HG02642 (cell line): ENCODE results near the gene GRB10.
"Not testable (repeated sequence)": the region's sequence is repeated elsewhere in the genome, so short reads cannot be mapped to it uniquely, and the experiment has no call there.

Source experiments
- ATAC-seq: cut with Tn5 transposase; IDR thresholded peaks from one replicate; pipeline ENCODE4 v1.9.1; 2021; ENCODE audit warnings: mild to moderate bottlenecking; ENCODE audit not compliant: unreplicated experiment, poor library complexity

GRB10 gene

GRCh38 chr7:50564640-50565558, 217.8 kb downstream of the GRB10 start, which contains the start of gene DDC:
Gene DDC (minus strand): TSS chr7:50565405. CDS start chr7:50544085, 21,320 bp downstream.
- no peak for ATAC-seq

- no peak for ATAC-seq
Measured at GRCh38 chr7:50564171-50564570, 218.5 kb downstream of the GRB10 start.

GRCh38 chr7:50562136-50562535, 220.6 kb downstream of the GRB10 start:
- ATAC-seq, result no peak

- ATAC-seq, result no peak
Measured at GRCh38 chr7:50560865-50561351, 221.8 kb downstream of the GRB10 start.

GRCh38 chr7:50559881-50560280, 222.8 kb downstream of the GRB10 start:
- ATAC-seq, result no peak

GRCh38 chr7:50558294-50559053, 224.2 kb downstream of the GRB10 start:
- no peak for ATAC-seq

GRCh38 chr7:50557099-50557498, 225.6 kb downstream of the GRB10 start:
- ATAC-seq, result no peak

- no peak for ATAC-seq
Measured at GRCh38 chr7:50556247-50556991, 226.3 kb downstream of the GRB10 start.

- ATAC-seq, result no peak
Measured at GRCh38 chr7:50555594-50556140, 227.0 kb downstream of the GRB10 start.

GRCh38 chr7:50554431-50555322, 228.0 kb downstream of the GRB10 start:
- no peak for ATAC-seq

- ATAC-seq, result no peak
Measured at GRCh38 chr7:50553973-50554372, 228.7 kb downstream of the GRB10 start.

GRCh38 chr7:50552921-50553320, 229.8 kb downstream of the GRB10 start:
- ATAC-seq, result no peak

- ATAC-seq, result no peak
Measured at GRCh38 chr7:50552139-50552538, 230.6 kb downstream of the GRB10 start.

- not testable (repeated sequence) for ATAC-seq
Measured at GRCh38 chr7:50545613-50546012, 237.1 kb downstream of the GRB10 start.

GRCh38 chr7:50544992-50545391, 237.7 kb downstream of the GRB10 start:
- no peak for ATAC-seq

- ATAC-seq, result no peak
Measured at GRCh38 chr7:50543776-50544442, 238.8 kb downstream of the GRB10 start.

GRCh38 chr7:50542132-50542531, 240.6 kb downstream of the GRB10 start:
- no peak for ATAC-seq

- ATAC-seq, result no peak
Measured at GRCh38 chr7:50540785-50541579, 241.7 kb downstream of the GRB10 start.
